ENCODE data around the gene MMP24OS. TPM values are rescaled to one million over a fixed set of nuclear protein-coding genes. Genes with fewer than 3 reads are reported as not detected.
"Not testable (repeated sequence)": the region's sequence is repeated elsewhere in the genome, so short reads cannot be mapped to it uniquely, and the experiment has no call there.

Gene MMP24OS
- total RNA-seq, 1 experiment from 2014 or later, result 11.4 TPM

DNA sequence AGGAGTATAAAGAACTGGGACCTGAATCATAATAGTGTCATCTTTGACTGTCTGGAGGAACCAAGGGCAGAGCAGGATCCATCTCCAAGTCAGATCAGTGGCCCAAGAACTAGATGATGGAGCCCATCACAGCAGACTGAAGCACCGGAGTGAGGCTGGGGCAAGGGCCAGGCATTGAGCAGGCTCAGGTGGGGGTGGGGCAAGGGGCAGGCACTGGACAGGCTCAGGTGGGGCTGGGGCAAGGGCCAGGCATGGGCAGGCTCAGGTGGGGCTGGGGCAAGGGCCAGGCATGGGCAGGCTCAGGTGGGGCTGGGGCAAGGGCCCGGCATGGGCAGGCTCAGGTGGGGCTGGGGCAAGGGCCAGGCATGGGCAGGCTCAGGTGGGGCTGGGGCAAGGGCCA is 25.3 kb downstream of the MMP24OS start:
- not testable (repeated sequence) for DNase-seq (ENCODE audit: low spot score)

DNA sequence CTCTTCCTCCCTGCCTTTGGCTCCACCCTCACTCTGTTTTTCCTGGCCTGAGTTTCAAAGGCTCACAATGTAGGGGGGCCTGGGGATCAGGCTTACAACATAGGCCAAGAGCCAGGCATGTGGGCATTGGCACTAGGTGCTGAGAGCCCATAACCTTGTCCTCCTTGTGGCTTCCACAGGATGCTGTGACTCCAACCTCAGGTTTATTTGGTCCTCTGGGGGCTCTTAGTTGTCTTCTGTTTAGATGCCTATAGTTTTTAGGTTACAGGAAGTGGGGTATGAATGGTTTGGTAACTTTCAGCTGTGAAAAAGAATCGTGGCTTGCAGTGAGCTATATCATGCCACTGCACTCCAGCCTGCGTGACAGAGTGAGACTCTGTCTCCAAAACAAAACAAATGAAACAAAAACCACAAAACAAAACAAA is 25.9 kb downstream of the MMP24OS start:
- DNase-seq (ENCODE audit: low spot score), result no peak

DNA sequence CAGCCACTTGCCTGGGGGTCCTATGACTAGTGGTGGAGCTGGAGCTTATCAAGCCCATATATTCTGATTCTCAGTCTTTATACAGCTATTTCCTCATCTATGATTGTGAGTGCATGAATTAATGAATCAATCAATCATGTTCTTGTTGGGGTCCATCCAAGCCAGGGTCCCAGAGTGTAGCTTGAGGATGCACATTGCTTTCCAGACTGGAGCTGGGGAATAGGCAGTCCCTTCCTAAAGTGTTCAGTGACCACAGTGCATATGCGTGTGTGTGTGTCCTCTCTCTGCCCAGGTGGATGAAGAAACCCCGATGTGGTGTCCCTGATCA is 26.3 kb downstream of the MMP24OS start:
- DNase-seq (ENCODE audit: low spot score), result no peak

DNA sequence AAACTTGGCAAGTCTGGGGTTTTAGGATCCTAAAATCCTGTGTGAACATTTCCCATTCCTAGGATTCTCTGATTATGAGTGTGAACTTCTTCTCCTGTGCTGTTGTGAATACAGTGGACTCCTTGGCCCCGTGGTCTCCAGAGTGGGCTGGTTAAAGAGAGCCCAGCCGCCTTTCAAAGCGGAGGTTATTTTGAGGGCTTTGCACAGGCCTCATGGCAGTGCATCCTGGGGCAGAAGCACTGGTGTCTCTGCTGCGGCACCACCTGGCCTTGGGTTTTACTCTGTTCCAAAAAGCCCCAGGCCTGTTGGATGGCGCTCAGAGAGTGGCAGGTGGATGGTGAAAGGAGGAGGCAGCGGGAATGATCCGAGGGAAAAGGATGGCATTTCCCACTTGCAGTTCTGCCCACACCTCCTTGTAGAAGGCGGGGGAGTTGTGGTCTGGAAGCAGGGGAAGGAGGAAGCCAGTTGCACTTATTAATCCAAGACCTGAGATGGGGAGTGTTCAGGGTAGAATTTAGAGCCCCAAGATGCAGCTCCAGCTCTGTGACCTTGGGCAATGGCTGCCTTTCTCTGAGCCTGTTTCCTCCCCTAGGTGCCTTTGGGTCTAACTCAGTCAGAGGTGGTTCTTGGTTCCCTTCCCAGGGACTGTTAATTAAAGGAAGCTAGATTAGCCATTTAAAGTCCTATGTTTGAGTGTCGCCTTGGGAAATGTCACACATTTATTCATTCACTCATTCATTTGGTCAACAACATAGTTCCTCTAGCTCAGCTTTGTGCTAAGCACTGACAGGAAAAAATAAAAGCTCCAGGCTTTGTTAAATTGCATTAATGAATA is 29.1 kb downstream of the MMP24OS start:
- DNase-seq (ENCODE audit: low spot score), result no peak

DNA sequence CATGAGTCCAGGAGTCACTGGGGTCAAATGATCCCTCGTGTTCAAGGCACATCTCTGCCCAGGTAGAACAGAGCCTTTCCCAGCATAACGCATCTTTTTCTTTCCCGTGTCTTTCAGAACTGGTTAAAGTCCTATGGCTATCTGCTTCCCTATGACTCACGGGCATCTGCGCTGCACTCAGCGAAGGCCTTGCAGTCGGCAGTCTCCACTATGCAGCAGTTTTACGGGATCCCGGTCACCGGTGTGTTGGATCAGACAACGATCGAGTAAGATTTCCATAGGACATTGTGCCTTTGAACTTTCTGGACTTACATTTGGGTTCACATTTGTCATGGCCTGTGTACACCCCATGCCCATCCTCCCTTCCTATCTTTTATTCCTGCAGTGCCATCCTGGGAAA is 31.2 kb downstream of the MMP24OS start:
- no peak for DNase-seq (ENCODE audit: low spot score)

DNA sequence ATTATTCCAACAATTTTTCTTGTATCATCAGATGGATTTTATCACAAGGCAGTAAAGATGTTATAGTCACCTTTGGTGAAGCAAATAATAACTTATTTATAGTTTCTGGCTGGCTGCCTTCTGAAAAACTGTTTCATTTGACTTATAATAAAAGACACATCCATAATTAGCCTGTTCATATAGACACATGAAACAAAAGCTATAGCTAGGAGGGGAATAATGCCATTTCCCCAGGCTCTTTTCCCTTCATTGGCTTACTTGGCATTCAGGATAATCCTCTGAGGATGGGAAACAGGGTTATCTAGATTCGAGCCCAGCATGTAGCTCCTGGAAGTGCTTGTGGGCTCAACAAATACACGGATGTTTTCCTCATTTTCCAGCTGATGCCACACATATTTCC is 33.9 kb downstream of the MMP24OS start:
- DNase-seq (ENCODE audit: low spot score), result no peak

DNA sequence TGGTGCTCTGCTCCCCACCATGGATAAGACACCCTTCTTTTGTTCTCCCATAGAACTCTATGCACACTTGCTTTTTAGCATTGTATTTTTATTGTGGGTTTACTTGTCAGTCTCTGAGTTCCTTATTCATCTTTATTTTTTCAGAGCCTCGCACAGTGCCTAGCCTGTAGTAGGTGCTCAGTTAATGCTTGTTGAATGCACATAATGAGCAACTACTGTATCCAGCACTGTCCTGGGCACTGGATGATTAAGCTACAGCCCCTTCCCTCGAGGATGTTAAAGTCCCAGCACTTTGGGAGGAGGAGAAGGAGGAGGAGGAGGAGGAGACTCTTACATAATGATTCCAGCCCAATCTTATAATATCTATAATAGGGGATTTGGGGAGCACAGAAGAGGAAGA is 34.6 kb downstream of the MMP24OS start:
- no peak for DNase-seq (ENCODE audit: low spot score)

DNA sequence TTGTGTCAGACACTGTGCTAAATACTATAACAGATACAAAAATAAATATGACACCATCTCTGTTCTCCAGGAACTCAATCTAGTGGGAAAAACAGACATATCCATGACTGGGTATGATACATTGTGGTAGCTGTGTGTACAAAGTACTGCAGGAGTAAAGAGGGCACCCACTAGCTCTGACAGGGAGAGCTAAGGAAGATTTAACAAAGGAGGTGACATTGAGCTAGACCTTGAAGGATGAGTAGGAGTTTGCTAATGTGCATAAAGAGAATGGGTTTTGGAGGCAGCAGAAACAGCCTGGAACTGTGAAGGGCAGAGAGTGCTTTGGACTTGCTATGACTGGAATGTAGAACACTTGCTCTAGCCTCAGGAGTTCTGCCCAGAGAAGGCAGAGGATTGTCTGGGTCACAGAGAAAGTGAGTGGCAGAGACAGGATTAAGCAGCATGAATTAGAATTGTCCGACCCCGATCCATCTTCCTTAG is 37.1 kb downstream of the MMP24OS start:
- DNase-seq (ENCODE audit: low spot score), result no peak

DNA sequence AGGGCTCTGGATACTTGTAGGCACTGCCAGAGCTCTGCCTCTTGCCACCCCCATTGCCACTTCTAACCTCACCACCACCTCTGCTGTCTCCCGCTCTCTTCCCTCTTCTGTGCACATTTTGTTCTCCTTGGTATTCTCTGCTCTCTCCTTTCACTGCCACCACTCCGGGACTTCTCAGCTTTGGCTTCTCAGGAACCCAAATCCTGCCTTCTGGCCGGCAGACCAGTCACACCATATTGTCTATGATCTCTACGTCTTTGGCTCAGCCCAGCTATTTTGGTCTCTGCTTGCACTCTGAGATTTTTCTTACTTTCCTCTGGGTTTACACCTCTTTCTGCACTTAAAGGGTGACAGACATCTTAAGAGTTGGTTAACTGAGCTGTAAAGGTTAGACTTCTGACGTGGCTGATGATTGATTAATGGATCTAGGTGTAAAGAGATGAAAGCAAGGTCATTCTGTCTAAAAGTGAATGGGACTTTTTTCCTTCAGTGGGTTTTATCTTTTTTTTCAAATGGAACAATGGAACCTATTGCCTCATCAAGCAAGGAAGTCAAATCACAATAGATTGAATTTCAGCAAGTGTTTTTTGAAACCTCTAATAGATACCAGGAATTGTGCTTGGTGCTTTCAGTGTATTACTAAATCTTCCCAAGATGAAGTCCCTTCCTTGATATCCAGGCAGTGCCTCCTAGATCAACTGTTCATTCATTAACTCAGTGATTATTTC is 37.7 kb downstream of the MMP24OS start:
- no peak for DNase-seq (ENCODE audit: low spot score)

DNA sequence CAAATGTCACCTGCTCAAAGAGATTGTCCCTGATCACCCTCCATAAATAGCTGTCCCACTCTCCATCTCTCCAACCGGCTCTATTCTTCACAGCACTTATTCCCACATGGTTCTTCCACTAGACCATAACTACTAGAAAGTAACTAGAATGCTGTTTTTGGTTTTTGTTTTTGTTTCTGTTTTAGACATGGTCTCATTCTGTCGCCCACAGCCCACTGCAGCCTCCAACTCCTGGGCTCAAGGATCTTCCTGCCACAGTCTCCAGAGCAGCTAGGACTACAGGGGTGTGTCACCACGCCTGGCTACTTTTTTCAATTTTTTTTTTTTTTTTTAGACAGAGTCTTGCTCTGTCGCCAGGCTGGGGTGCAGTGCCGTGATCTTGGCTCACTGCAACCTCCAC is 39.2 kb downstream of the MMP24OS start:
- DNase-seq (ENCODE audit: low spot score), result no peak

DNA sequence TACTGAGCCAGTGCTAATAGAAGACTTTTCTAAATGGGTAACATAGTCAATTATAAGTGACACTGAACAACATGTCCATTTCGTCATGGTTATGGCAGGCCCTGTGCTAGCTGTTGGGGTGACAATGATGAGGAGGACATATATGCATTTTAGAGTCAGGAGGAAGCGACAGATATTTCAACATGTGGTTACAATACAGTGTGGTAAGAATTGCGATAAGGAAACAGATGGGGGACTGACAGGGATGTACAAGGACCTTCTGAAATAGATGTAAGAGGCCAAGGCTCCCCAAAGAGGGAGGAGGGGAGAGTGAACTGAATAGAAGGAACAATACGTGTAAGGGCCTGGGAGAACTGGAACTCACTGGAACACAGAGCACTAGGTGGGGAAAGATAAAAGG is 39.8 kb downstream of the MMP24OS start:
- DNase-seq (ENCODE audit: low spot score), result no peak

DNA sequence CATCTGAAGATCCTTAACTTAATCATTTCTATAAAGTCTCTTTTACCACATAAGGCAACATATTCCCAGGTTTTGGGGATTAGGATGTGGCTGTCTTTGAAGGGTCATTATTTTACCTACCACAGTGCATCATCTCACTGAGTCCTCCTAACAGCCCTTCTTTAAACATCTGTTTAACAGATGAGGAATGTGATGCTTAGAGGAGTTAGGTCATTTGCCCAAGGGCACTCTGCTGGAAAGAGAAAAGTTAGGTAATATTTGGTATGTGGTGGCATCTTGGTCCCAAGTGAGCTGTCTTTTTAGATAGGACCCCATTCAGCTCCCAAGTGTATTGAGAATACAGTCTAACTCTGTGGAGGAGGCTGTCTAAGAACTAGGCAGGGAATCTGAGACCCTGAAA is 40.4 kb downstream of the MMP24OS start:
- no peak for DNase-seq (ENCODE audit: low spot score)

DNA sequence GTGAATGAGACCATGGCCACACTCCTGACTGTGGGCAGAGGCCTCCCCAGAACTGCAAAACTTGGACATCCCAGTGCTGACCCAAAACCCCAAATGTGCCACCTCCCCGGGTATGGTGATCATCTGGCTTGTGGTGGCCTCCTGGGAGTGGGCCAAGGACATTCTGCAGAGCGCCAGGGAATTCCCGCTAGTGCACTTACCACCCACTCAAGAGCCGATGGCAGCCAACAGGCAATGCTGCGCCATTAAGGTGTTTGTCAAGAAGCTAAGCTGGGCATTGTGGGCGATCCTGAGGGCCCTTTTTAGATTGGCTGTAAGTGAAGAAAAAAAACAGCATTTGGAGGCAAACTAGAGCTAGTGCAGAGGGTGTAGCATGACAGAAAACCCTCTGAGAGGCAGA is 42.0 kb downstream of the MMP24OS start:
- no peak for DNase-seq (ENCODE audit: low spot score)

DNA sequence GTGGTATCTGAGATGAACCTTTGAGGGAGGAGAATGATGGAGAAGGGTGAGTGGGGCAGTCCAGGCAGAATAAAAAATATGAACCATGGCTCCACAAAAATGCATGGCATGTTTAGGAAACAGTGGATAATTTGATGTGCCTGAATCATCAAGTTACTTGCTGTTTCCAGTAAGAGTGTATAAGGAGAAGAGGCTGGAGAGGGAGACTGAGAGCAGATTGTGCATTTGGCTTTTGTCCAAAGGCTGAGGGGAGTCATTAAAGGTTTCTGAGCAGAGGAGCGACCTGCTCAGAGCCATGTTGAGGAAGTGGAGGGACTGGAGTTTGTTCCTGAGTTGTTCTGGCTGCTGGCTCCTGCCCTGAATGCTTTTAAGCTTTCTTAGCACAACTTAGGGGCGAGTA is 45.3 kb downstream of the MMP24OS start:
- DNase-seq (ENCODE audit: low spot score), result peak; percentile 55

DNA sequence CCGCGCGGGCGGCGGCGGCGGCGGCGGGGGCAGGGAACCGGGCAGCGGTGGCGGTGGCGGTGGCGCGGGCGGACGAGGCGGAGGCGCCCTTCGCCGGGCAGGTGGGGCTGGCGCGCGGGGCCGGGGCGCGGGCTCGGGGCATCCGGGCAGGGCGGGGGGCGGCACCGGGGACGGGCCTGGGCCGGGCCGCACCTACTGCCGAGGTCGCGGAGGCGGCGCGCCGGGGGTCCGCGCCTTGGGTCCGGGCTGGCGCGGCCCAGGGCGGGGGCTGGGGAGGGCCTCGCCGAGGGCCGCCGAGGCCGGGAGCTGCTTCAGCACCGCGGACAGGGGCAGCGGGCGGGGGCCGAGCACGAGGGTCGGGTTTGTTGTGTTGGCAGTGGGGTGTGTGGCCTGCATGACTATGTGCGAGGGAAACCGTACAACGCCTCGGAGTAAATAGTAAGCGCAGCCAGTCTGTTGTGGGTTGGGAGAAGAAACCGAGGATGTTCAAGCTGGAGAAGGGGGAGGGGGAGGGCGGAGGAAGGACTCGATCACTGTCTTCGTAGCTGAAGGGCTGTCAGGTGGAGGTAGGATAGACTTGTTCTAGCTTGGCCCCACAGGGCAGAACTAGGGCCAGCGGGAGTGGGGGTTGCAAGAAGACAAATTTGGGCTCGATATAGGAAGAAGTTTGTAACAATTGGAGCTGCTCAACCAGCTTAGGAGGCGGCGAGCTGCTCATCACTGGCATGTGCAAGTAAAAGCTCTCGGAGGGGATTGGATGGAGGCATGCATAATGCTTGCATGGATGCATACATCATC is 50.8 kb downstream of the MMP24OS start:
- DNase-seq (ENCODE audit: low spot score), result peak; percentile 26

Other genes with a start within 250 kb of the MMP24OS start
- 48.6 and 51.8 TPM in 2 replicates for gene TRPC4AP, start 185.3 kb downstream of the MMP24OS start, total RNA-seq (2014; rRNA removed; shearing (Covaris generic))
- gene EDEM2, start 130.8 kb downstream of the MMP24OS start, total RNA-seq (2014; rRNA removed; shearing (Covaris generic)), result 32.8 and 34.4 TPM in 2 replicates
- 32.2 and 48.0 TPM in 2 replicates for gene PROCR, start 106.0 kb downstream of the MMP24OS start, total RNA-seq (2014; rRNA removed; shearing (Covaris generic))
- 5.2 and 14.2 TPM in 2 replicates for gene MMP24, start 51.4 kb downstream of the MMP24OS start, total RNA-seq (2014; rRNA removed; shearing (Covaris generic))
- 230 and 292 TPM in 2 replicates for gene EIF6, start 6.7 kb upstream of the MMP24OS start, total RNA-seq (2014; rRNA removed; shearing (Covaris generic))
- 0.24 TPM in 1 of 2 replicates, not detected in the other for gene FAM83C, start 14.3 kb upstream of the MMP24OS start, total RNA-seq (2014; rRNA removed; shearing (Covaris generic))
- 37.6 and 46.1 TPM in 2 replicates for gene UQCC1, start 133.9 kb upstream of the MMP24OS start, total RNA-seq (2014; rRNA removed; shearing (Covaris generic))
- 1.7 and 1.9 TPM in 2 replicates for gene GDF5, start 160.1 kb upstream of the MMP24OS start, total RNA-seq (2014; rRNA removed; shearing (Covaris generic))
- 18.4 and 21.4 TPM in 2 replicates for gene CEP250, start 177.5 kb upstream of the MMP24OS start, total RNA-seq (2014; rRNA removed; shearing (Covaris generic))

All from A172 (cell line).